Activated naive CD8-positive, alpha-beta T cell (primary cell): ENCODE data around the gene CRISPLD2.

Experiments
- H3K27ac Mint-ChIP-seq: one replicate; pipeline ENCODE4 v1.8.0; 2021; ENCODE audit warnings: mixed read lengths
- H3K27me3 Mint-ChIP-seq: one replicate; pipeline ENCODE4 v1.8.0; 2021; ENCODE audit warnings: mixed read lengths
- H3K36me3 Mint-ChIP-seq: one replicate; pipeline ENCODE4 v1.8.0; 2021; ENCODE audit warnings: mixed read lengths
- H3K4me1 Mint-ChIP-seq: one replicate; pipeline ENCODE4 v1.8.0; 2021; ENCODE audit warnings: low read depth, mixed read lengths
- H3K4me3 Mint-ChIP-seq: one replicate; pipeline ENCODE4 v1.8.0; 2021; ENCODE audit warnings: mild to moderate bottlenecking, mixed read lengths
- H3K9me3 Mint-ChIP-seq: one replicate; pipeline ENCODE4 v1.8.0; 2021; ENCODE audit warnings: low read depth, mixed read lengths

Gene CRISPLD2

GRCh38 chr16:84790301-84790700 is 29.5 kb upstream of the CRISPLD2 start:
- Mint-ChIP-seq H3K27ac (no peak overlapping the region), H3K9me3 (no peaks in the 10 kb centered on the region), H3K36me3 (peaks cover 4% of the 10 kb centered on the region), H3K4me3 (no peak overlapping the region), H3K27me3 (no peaks in the 10 kb centered on the region), H3K4me1 (no peaks in the 10 kb centered on the region)

GRCh38 chr16:84791088-84791487 is 28.7 kb upstream of the CRISPLD2 start:
- no peak overlapping the region for H3K27ac Mint-ChIP-seq
- H3K36me3 Mint-ChIP-seq = peaks cover 6% of the 10 kb centered on the region
- no peak overlapping the region for H3K4me3 Mint-ChIP-seq
- H3K27me3 Mint-ChIP-seq = no peaks in the 10 kb centered on the region
- H3K9me3 Mint-ChIP-seq = no peaks in the 10 kb centered on the region
- no peaks in the 10 kb centered on the region for H3K4me1 Mint-ChIP-seq

- no peak overlapping the region for H3K4me3 Mint-ChIP-seq
- peaks cover 9% of the 10 kb centered on the region for H3K36me3 Mint-ChIP-seq
- H3K4me1 Mint-ChIP-seq = no peaks in the 10 kb centered on the region
- H3K27ac Mint-ChIP-seq = no peak overlapping the region
- no peaks in the 10 kb centered on the region for H3K27me3 Mint-ChIP-seq
- H3K9me3 Mint-ChIP-seq = no peaks in the 10 kb centered on the region
These were observed 28.3 kb upstream of the CRISPLD2 start for GRCh38 chr16:84791501-84791900.

- Mint-ChIP-seq H3K4me3 (no peak overlapping the region), H3K27me3 (no peaks in the 10 kb centered on the region), H3K36me3 (peaks cover 10% of the 10 kb centered on the region), H3K9me3 (no peaks in the 10 kb centered on the region), H3K4me1 (no peaks in the 10 kb centered on the region), H3K27ac (no peak overlapping the region)
These were observed 25.6 kb upstream of the CRISPLD2 start for GRCh38 chr16:84794186-84794585.

GRCh38 chr16:84794626-84795025 is 25.2 kb upstream of the CRISPLD2 start:
- H3K4me1 Mint-ChIP-seq = no peaks in the 10 kb centered on the region
- H3K9me3 Mint-ChIP-seq = no peaks in the 10 kb centered on the region
- H3K27ac Mint-ChIP-seq = no peak overlapping the region
- no peaks in the 10 kb centered on the region for H3K27me3 Mint-ChIP-seq
- no peak overlapping the region for H3K4me3 Mint-ChIP-seq
- peaks cover 10% of the 10 kb centered on the region for H3K36me3 Mint-ChIP-seq

- Mint-ChIP-seq H3K27me3 (no peaks in the 10 kb centered on the region), H3K9me3 (no peaks in the 10 kb centered on the region), H3K36me3 (peaks cover 10% of the 10 kb centered on the region), H3K27ac (no peak overlapping the region), H3K4me1 (no peaks in the 10 kb centered on the region), H3K4me3 (no peak overlapping the region)
These were observed 24.3 kb upstream of the CRISPLD2 start for GRCh38 chr16:84795329-84796053.

- H3K9me3 Mint-ChIP-seq = no peaks in the 10 kb centered on the region
- no peak overlapping the region for H3K4me3 Mint-ChIP-seq
- no peaks in the 10 kb centered on the region for H3K27me3 Mint-ChIP-seq
- H3K27ac Mint-ChIP-seq = no peak overlapping the region
- H3K36me3 Mint-ChIP-seq = peaks cover 7% of the 10 kb centered on the region
- no peaks in the 10 kb centered on the region for H3K4me1 Mint-ChIP-seq
These were observed 19.4 kb upstream of the CRISPLD2 start for GRCh38 chr16:84800158-84800978.

GRCh38 chr16:84803146-84803545 is 16.6 kb upstream of the CRISPLD2 start:
- Mint-ChIP-seq H3K4me1 (no peaks in the 10 kb centered on the region), H3K9me3 (no peaks in the 10 kb centered on the region), H3K27me3 (no peaks in the 10 kb centered on the region), H3K36me3 (no peaks in the 10 kb centered on the region), H3K4me3 (no peak overlapping the region), H3K27ac (no peak overlapping the region)

GRCh38 chr16:84804326-84804725 is 15.5 kb upstream of the CRISPLD2 start:
- Mint-ChIP-seq H3K9me3 (no peaks in the 10 kb centered on the region), H3K36me3 (no peaks in the 10 kb centered on the region), H3K4me3 (no peak overlapping the region), H3K27me3 (no peaks in the 10 kb centered on the region), H3K27ac (no peak overlapping the region), H3K4me1 (no peaks in the 10 kb centered on the region)

- Mint-ChIP-seq H3K4me1 (peaks cover 10% of the 10 kb centered on the region), H3K27me3 (no peaks in the 10 kb centered on the region), H3K9me3 (no peaks in the 10 kb centered on the region), H3K36me3 (no peaks in the 10 kb centered on the region), H3K4me3 (no peak overlapping the region), H3K27ac (no peak overlapping the region)
These were observed 13.4 kb upstream of the CRISPLD2 start for GRCh38 chr16:84806256-84806889.

- H3K4me1 Mint-ChIP-seq = peaks cover 12% of the 10 kb centered on the region
- no peak overlapping the region for H3K27ac Mint-ChIP-seq
- no peak overlapping the region for H3K4me3 Mint-ChIP-seq
- no peaks in the 10 kb centered on the region for H3K9me3 Mint-ChIP-seq
- H3K36me3 Mint-ChIP-seq = no peaks in the 10 kb centered on the region
- no peaks in the 10 kb centered on the region for H3K27me3 Mint-ChIP-seq
These were observed 12.9 kb upstream of the CRISPLD2 start for GRCh38 chr16:84806890-84807258.

- no peaks in the 10 kb centered on the region for H3K27me3 Mint-ChIP-seq
- peaks cover 12% of the 10 kb centered on the region for H3K4me1 Mint-ChIP-seq
- H3K9me3 Mint-ChIP-seq = no peaks in the 10 kb centered on the region
- no peak overlapping the region for H3K4me3 Mint-ChIP-seq
- no peak overlapping the region for H3K27ac Mint-ChIP-seq
- H3K36me3 Mint-ChIP-seq = no peaks in the 10 kb centered on the region
These were observed 12.0 kb upstream of the CRISPLD2 start for GRCh38 chr16:84807776-84808175.

- Mint-ChIP-seq H3K27me3 (no peaks in the 10 kb centered on the region), H3K4me1 (peaks cover 14% of the 10 kb centered on the region), H3K27ac (no peak overlapping the region), H3K4me3 (no peak overlapping the region), H3K9me3 (no peaks in the 10 kb centered on the region), H3K36me3 (no peaks in the 10 kb centered on the region)
These were observed 11.0 kb upstream of the CRISPLD2 start for GRCh38 chr16:84808826-84809225.

- Mint-ChIP-seq H3K27me3 (no peaks in the 10 kb centered on the region), H3K4me1 (peaks cover 14% of the 10 kb centered on the region), H3K36me3 (no peaks in the 10 kb centered on the region), H3K4me3 (no peak overlapping the region), H3K27ac (no peak overlapping the region), H3K9me3 (no peaks in the 10 kb centered on the region)
These were observed 9.1 kb upstream of the CRISPLD2 start for GRCh38 chr16:84810518-84811273.

GRCh38 chr16:84811529-84811928 is 8.3 kb upstream of the CRISPLD2 start:
- Mint-ChIP-seq H3K36me3 (no peaks in the 10 kb centered on the region), H3K4me1 (peaks cover 14% of the 10 kb centered on the region), H3K27me3 (no peaks in the 10 kb centered on the region), H3K9me3 (no peaks in the 10 kb centered on the region), H3K4me3 (no peak overlapping the region), H3K27ac (no peak overlapping the region)
